B cell (primary cell): ENCODE data around the gene CENPM. TPM values are rescaled to one million over a fixed set of nuclear protein-coding genes. Genes with fewer than 3 reads are reported as not detected.

Source experiments
- ATAC-seq: fragments of 200-7000 bp; cut with Tn5 transposase; one replicate; pipeline ENCODE4 v1.10.0; 2021; ENCODE audit warnings: low read depth, mild to moderate bottlenecking, moderate number of reproducible peaks, moderate library complexity
- CTCF ChIA-PET: fragments of 350-600 bp; sonication (Branson Sonifier 250); formaldehyde crosslinking; loops from one replicate; lab custom pipeline; 2021; ENCODE audit warnings: antibody characterized with exemption, inconsistent platforms; lab: Charles Lee
- POLR2A ChIA-PET: fragments of 350-600 bp; sonication (Branson Sonifier 250); formaldehyde crosslinking; loops from one replicate; lab custom pipeline; 2021; ENCODE audit warnings: antibody characterized with exemption; lab: Charles Lee
- DNase-seq: peaks from one replicate; pipeline ENCODE4 v3.0.0; 2013
- H2AFZ ChIP-seq: 2 replicates; pipeline ENCODE4 v1.6.1; 2012; ENCODE audit warnings: mild to moderate bottlenecking, low read depth, low read length; ENCODE audit not compliant: insufficient read depth, poor library complexity, severe bottlenecking
- H3K27ac ChIP-seq, 2 donors: 1 replicate in 1 of 2; 2 replicates in 1 of 2; pipeline ENCODE4 v1.5.1; 2012 to 2013; ENCODE audit warnings: low read length in 2 of 2, mild to moderate bottlenecking in 2 of 2, moderate library complexity in 1 of 2
- H3K27me3 ChIP-seq, 4 experiments: fragments of 200-600 bp in 1 of 4; sonication (generic) in 1 of 4; replicated peaks in 1 of 4; 1 replicate in 2 of 4; 2 replicates in 2 of 4; pipeline versions ENCODE4 v1.6.1 to v1.7.0; 2013 to 2016; ENCODE audit warnings: low read length in 3 of 4, mild to moderate bottlenecking in 2 of 4, mixed read lengths in 1 of 4, moderate library complexity in 1 of 4; ENCODE audit not compliant: insufficient read depth in 4 of 4, control insufficient read depth in 3 of 4; ENCODE audit errors: control extremely low read depth in 1 of 4
- H3K36me3 ChIP-seq, 2 experiments: replicated peaks in 1 of 2; 1 replicate in 1 of 2; 2 replicates in 1 of 2; pipeline versions ENCODE4 v1.6.1 to v1.7.1; 2013; ENCODE audit warnings: low read length in 1 of 2; ENCODE audit not compliant: insufficient read depth in 2 of 2, control insufficient read depth in 1 of 2; ENCODE audit errors: control extremely low read depth in 1 of 2, extremely low read depth in 1 of 2
- H3K4me1 ChIP-seq, 2 donors: fragments of 200-600 bp in 1 of 2; sonication (generic) in 1 of 2; 1 replicate in 1 of 2; 2 replicates in 1 of 2; pipeline versions ENCODE4 v1.5.1 to v1.6.1; 2013 to 2017; ENCODE audit warnings: low read length in 2 of 2; ENCODE audit not compliant: control insufficient read depth in 2 of 2, insufficient read depth in 2 of 2
- H3K4me2 ChIP-seq: replicated peaks from 2 replicates; pipeline ENCODE3; 2012; ENCODE audit warnings: mild to moderate bottlenecking, low read depth, low read length; ENCODE audit not compliant: poor library complexity, severe bottlenecking
- H3K4me3 ChIP-seq, 5 experiments: fragments of 200-600 bp in 1 of 5; sonication (generic) in 1 of 5; 1 replicate in 3 of 5; 2 replicates in 2 of 5; pipeline versions ENCODE4 v1.5.1 to v1.7.0; 2011 to 2016; ENCODE audit warnings: low read length in 4 of 5, mild to moderate bottlenecking in 4 of 5, low read depth in 2 of 5, control low read depth in 1 of 5, moderate library complexity in 1 of 5; ENCODE audit not compliant: insufficient read depth in 1 of 5; ENCODE audit errors: control extremely low read depth in 1 of 5, extremely low read depth in 1 of 5
- H3K79me2 ChIP-seq: fragments of 200-600 bp; sonication (generic); one replicate; pipeline ENCODE4 v1.6.0; 2016; ENCODE audit warnings: low read length; ENCODE audit not compliant: control insufficient read depth, insufficient read depth
- H3K9ac ChIP-seq: fragments of 200-600 bp; sonication (generic); 2 replicates; pipeline ENCODE4 v1.6.1; 2017; ENCODE audit warnings: mild to moderate bottlenecking, low read length, moderate library complexity
- H3K9me3 ChIP-seq, 3 donors: one replicate each; pipeline versions ENCODE4 v1.6.1 to v1.7.1; 2013; ENCODE audit warnings: low read length in 2 of 3; ENCODE audit not compliant: control insufficient read depth in 2 of 3, insufficient read depth in 1 of 3; ENCODE audit errors: control extremely low read depth in 1 of 3
- H4K20me1 ChIP-seq: 2 replicates; pipeline ENCODE4 v1.6.0; 2012; ENCODE audit warnings: mild to moderate bottlenecking, low read length; ENCODE audit not compliant: insufficient read depth, control insufficient read depth, poor library complexity, severe bottlenecking
- H3K27ac Mint-ChIP-seq: one replicate; pipeline ENCODE4 v1.8.0; 2021; ENCODE audit warnings: mixed read lengths
- H3K27me3 Mint-ChIP-seq: one replicate; pipeline ENCODE4 v1.8.0; 2021; ENCODE audit warnings: mixed read lengths
- H3K4me1 Mint-ChIP-seq: one replicate; pipeline ENCODE4 v1.8.0; 2021; ENCODE audit warnings: mixed read lengths
- H3K4me3 Mint-ChIP-seq: one replicate; pipeline ENCODE4 v1.8.0; 2021; ENCODE audit warnings: mixed read lengths
- H3K9me3 Mint-ChIP-seq: one replicate; pipeline ENCODE4 v1.8.0; 2022; ENCODE audit warnings: mixed read lengths; ENCODE audit not compliant: insufficient read depth
- CTCF ChIP-seq: fragments of 200-600 bp; IDR thresholded peaks from one replicate; pipeline ENCODE4 v1.8.0; 2022; ENCODE audit warnings: antibody characterized with exemption, mild to moderate bottlenecking
- EZH2 ChIP-seq: IDR thresholded peaks from 2 replicates; pipeline ENCODE4 v1.6.1; 2012; ENCODE audit warnings: borderline replicate concordance, low read depth, mild to moderate bottlenecking, moderate library complexity, low read length; ENCODE audit not compliant: insufficient read depth, poor library complexity, severe bottlenecking
- WGBS: methylation state at CpG from one replicate; pipeline ENCODE4 v1.1.5; 2013; ENCODE audit warnings: missing lambda C conversion rate; ENCODE audit not compliant: insufficient coverage; 5-methylcytosine and 5-hydroxymethylcytosine counted together
- intact Hi-C: fragments of 100-400 bp; cut with micrococcal nuclease; formaldehyde crosslinking; loops from one replicate; pipeline ENCODE4 v1.10.0; 2022
- polyA plus RNA-seq: library from polyadenylated mRNA; depleted of rRNA; stranded (reverse); fragments of >200 nt; gene quantifications from 2 replicates; pipeline ENCODE4 v1.2.3, GENCODE V29; 2012
- total RNA-seq, 2 donors: library from RNA; stranded (reverse); fragments of 120-200 nt in 1 of 2; gene quantifications; 1 replicate in 1 of 2; 2 replicates in 1 of 2; pipeline versions ENCODE4 v1.2.3 to v1.2.4, GENCODE V29; 2013 to 2022

The CENPM gene
- total and polyA plus RNA-seq, 2 donors (not counting 1 experiment from before 2014, with no cell fraction given) = 30.7 to 43.8 TPM

- H3K4me1 Mint-ChIP-seq = peaks cover 31% of the 10 kb centered on the region
- no peak overlapping the region for H3K4me3 Mint-ChIP-seq
- no peak for ATAC-seq
- WGBS = 98% methylated on average over 3 of the region's 5 CpGs
- DNase-seq = no peak
- H3K27ac ChIP-seq = no peak overlapping the region
- H3K9ac ChIP-seq = no peak overlapping the region
- H3K36me3 ChIP-seq = peaks cover 0 to 46% of the 10 kb centered on the region in 2 experiments
- ChIA-PET CTCF (interaction anchor here (0.9 to 4.2 kb wide), 2 partner anchors 15 to 34 kb away, joined by 3 to 16 read pairs; no protein-coding TSS in a partner anchor), POLR2A (interaction anchor here (0.8 to 2.0 kb wide), 4 partner anchors 10 to 33 kb away, joined by 3 to 8 read pairs (median 3); no protein-coding TSS in a partner anchor)
- H3K9me3 Mint-ChIP-seq = no peaks in the 10 kb centered on the region
- H3K4me3 ChIP-seq = no peak overlapping the region
- H3K27me3 ChIP-seq = peaks cover 0 to 20% (median 6%) of the 10 kb centered on the region in 4 experiments
- no peaks in the 10 kb centered on the region for H3K79me2 ChIP-seq
- peaks cover 12% of the 10 kb centered on the region for H4K20me1 ChIP-seq
- peak overlapping the region; percentile 67 for H3K27ac Mint-ChIP-seq
- H3K4me2 ChIP-seq = no peak overlapping the region
- H3K27me3 Mint-ChIP-seq = peaks cover 4% of the 10 kb centered on the region
- no peaks in the 10 kb centered on the region for H3K9me3 ChIP-seq
- peaks cover 37 to 38% of the 10 kb centered on the region in 2 donors for H3K4me1 ChIP-seq
- intact Hi-C loops = loop anchor here (5.0 kb wide), 1 partner anchor 35 kb away; no protein-coding TSS in a partner anchor
- H2AFZ ChIP-seq = no peak overlapping the region
- TF ChIP-seq CTCF = no peak
These were observed 40.1 kb downstream of the CENPM start for GRCh38 chr22:41906822-41907221.

- Histone ChIP-seq H3K27ac (no peak overlapping the region), H3K9ac (no peak overlapping the region), H3K4me1 (peaks cover 25 to 26% of the 10 kb centered on the region in 2 donors), H3K4me3 (no peak overlapping the region), H3K79me2 (no peaks in the 10 kb centered on the region), H3K9me3 (no peaks in the 10 kb centered on the region), H2AFZ (no peak overlapping the region), H3K4me2 (no peak overlapping the region), H3K36me3 (peaks cover 0 to 55% of the 10 kb centered on the region in 2 experiments), H4K20me1 (peaks cover 10% of the 10 kb centered on the region), H3K27me3 (peaks cover 0 to 8% (median 2%) of the 10 kb centered on the region in 4 experiments)
- Mint-ChIP-seq H3K27ac (peak overlapping the region; percentile 56), H3K4me1 (peaks cover 24% of the 10 kb centered on the region), H3K9me3 (no peaks in the 10 kb centered on the region), H3K4me3 (no peak overlapping the region), H3K27me3 (no peaks in the 10 kb centered on the region)
- ChIA-PET POLR2A (interaction anchor here (0.9 to 1.4 kb wide), 5 partner anchors 12 to 41 kb away, joined by 3 read pairs; partner anchors contain the start of gene CENPM), CTCF (interaction anchor here (4.2 kb wide), 1 partner anchor 35 kb away, joined by 16 read pairs; no protein-coding TSS in a partner anchor)
- intact Hi-C loops = loop anchor here (5.0 kb wide), 1 partner anchor 37 kb away; no protein-coding TSS in a partner anchor
- no peak for DNase-seq
- WGBS = 93% methylated on average over 18 of the region's 23 CpGs
- ATAC-seq = no peak
- TF ChIP-seq EZH2 = no peak
- TF ChIP-seq CTCF = no peak
These were observed 41.3 kb downstream of the CENPM start for GRCh38 chr22:41905411-41906202.
